ENCODE results near the gene SYCP3.

The SYCP3 gene

DNA sequence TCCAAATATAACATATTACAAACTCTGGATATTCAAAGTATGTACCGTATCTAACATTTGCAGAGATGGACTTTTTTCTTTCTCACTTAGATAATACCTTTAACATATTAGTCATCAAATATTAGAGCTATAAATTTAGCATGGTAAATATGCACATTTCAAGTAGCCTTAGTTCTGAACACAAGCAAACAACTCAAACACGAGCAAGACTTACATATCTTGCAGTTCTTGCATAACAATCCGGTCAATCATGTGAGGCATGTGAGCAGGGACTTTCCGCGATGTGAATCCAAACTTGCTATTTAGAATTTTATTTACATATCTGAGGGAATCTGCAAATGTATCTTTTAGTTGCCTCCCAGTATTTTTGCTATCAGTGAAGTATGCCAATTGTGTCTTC is 22.1 kb upstream of the SYCP3 start:
- Histone ChIP-seq H3K4me1 (ENCODE audit: control insufficient read depth, insufficient read depth, low read length) (0 out of 2 replicates have a peak, but pooled peaks cover 3% of the 10 kb centered on the region), H3K27ac (ENCODE audit: low read depth, low read length) (peak overlapping the region; percentile 32; the same call in 1 of the 2 replicates), H3K36me3 (ENCODE audit: control insufficient read depth, insufficient read depth, low read length) (peaks cover 64% of the 10 kb centered on the region), H3K9ac (ENCODE audit: low read length) (no peak overlapping the region), H3K27me3 (ENCODE audit: control insufficient read depth, insufficient read depth, low read length) (no peaks in the 10 kb centered on the region), H3K4me3 (ENCODE audit: low read depth, low read length) (no peak overlapping the region), H3K9me3 (ENCODE audit: control insufficient read depth, insufficient read depth, low read depth, low read length) (no peaks in the 10 kb centered on the region)

GRCh38 chr12:101759396-101760047 is 20.3 kb upstream of the SYCP3 start:
- Histone ChIP-seq H3K27me3 (ENCODE audit: control insufficient read depth, insufficient read depth, low read length) (no peaks in the 10 kb centered on the region), H3K36me3 (ENCODE audit: control insufficient read depth, insufficient read depth, low read length) (peaks cover 65% of the 10 kb centered on the region), H3K4me1 (ENCODE audit: control insufficient read depth, insufficient read depth, low read length) (0 out of 2 replicates have a peak, but pooled peaks cover 3% of the 10 kb centered on the region), H3K27ac (ENCODE audit: low read depth, low read length) (no peak overlapping the region), H3K9me3 (ENCODE audit: control insufficient read depth, insufficient read depth, low read depth, low read length) (no peaks in the 10 kb centered on the region), H3K9ac (ENCODE audit: low read length) (no peak overlapping the region), H3K4me3 (ENCODE audit: low read depth, low read length) (no peak overlapping the region)

DNA sequence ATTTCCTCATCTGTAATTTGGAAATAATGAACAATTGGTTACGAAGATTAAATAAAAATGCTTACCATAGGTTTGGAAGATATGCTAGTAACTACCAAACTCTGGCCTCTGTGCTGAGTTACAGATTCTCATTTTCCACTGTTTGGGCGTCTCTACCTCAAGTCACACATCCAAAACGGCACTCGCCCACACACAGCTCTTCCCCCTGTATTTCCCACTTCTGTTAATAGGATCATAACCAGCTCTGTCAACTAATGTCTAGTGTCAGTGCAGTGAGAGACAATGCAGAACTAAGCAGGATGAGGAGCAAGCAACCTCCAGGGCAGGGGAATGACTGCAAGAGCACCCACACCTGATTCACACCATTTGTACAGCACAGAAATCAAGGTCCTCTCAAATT is 10.9 kb upstream of the SYCP3 start:
- peaks cover 60% of the 10 kb centered on the region for H3K36me3 ChIP-seq (ENCODE audit: control insufficient read depth, insufficient read depth, low read length)
- H3K4me1 ChIP-seq (ENCODE audit: control insufficient read depth, insufficient read depth, low read length), result peaks cover 11% of the 10 kb centered on the region; the same call in 1 of the 2 replicates
- no peak overlapping the region for H3K4me3 ChIP-seq (ENCODE audit: low read depth, low read length)
- H3K9ac ChIP-seq (ENCODE audit: low read length), result no peak overlapping the region
- no peaks in the 10 kb centered on the region for H3K27me3 ChIP-seq (ENCODE audit: control insufficient read depth, insufficient read depth, low read length)
- no peaks in the 10 kb centered on the region for H3K9me3 ChIP-seq (ENCODE audit: control insufficient read depth, insufficient read depth, low read depth, low read length)
- H3K27ac ChIP-seq (ENCODE audit: low read depth, low read length), result no peak overlapping the region; the same call in 1 of the 2 replicates

DNA sequence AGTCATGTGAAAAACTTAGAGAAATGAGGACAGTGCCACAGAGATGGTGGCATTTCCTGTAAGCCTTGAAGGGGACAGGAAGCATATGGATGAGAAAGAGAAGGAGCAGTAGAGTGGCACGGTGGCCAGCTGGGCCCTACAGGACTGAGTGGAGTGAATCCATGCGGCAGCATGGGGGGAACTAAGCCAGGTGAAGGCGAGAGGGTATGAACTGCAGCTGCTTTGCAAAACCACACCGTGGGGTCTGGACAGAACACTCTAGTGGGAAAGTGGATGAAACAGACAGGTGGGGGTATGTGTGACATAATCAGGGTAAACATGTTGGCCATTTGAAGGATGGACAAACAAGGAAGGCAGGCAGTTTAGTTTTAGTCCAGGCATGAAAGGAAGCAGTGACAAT is 10.4 kb upstream of the SYCP3 start:
- Histone ChIP-seq H3K4me1 (ENCODE audit: control insufficient read depth, insufficient read depth, low read length) (peaks cover 11% of the 10 kb centered on the region; the same call in 1 of the 2 replicates), H3K27ac (ENCODE audit: low read depth, low read length) (no peak overlapping the region), H3K9me3 (ENCODE audit: control insufficient read depth, insufficient read depth, low read depth, low read length) (no peaks in the 10 kb centered on the region), H3K4me3 (ENCODE audit: low read depth, low read length) (no peak overlapping the region), H3K27me3 (ENCODE audit: control insufficient read depth, insufficient read depth, low read length) (no peaks in the 10 kb centered on the region), H3K9ac (ENCODE audit: low read length) (no peak overlapping the region), H3K36me3 (ENCODE audit: control insufficient read depth, insufficient read depth, low read length) (peaks cover 61% of the 10 kb centered on the region)

DNA sequence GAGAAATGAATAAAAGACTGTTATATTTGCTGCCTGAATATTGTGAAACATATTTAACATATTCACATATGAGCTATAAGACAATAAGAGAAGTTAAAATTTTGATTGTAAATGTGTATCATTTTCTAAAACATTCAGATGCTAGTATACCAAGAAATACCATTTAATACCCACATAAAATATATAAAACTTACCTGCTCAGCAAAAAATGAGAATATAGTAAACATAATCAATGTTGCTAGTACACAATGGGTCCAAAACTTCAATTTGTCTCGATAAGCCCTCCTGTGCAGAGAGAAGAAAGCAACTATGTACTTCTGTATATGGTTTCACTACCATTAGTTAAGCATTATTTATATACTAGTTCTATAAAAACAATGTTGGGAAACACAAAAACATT is 9.6 kb upstream of the SYCP3 start:
- Histone ChIP-seq H3K27me3 (ENCODE audit: control insufficient read depth, insufficient read depth, low read length) (no peaks in the 10 kb centered on the region), H3K36me3 (ENCODE audit: control insufficient read depth, insufficient read depth, low read length) (peaks cover 68% of the 10 kb centered on the region), H3K27ac (ENCODE audit: low read depth, low read length) (no peak overlapping the region), H3K4me3 (ENCODE audit: low read depth, low read length) (no peak overlapping the region), H3K9ac (ENCODE audit: low read length) (no peak overlapping the region), H3K4me1 (ENCODE audit: control insufficient read depth, insufficient read depth, low read length) (peaks cover 11% of the 10 kb centered on the region; the same call in 1 of the 2 replicates), H3K9me3 (ENCODE audit: control insufficient read depth, insufficient read depth, low read depth, low read length) (no peaks in the 10 kb centered on the region)

DNA sequence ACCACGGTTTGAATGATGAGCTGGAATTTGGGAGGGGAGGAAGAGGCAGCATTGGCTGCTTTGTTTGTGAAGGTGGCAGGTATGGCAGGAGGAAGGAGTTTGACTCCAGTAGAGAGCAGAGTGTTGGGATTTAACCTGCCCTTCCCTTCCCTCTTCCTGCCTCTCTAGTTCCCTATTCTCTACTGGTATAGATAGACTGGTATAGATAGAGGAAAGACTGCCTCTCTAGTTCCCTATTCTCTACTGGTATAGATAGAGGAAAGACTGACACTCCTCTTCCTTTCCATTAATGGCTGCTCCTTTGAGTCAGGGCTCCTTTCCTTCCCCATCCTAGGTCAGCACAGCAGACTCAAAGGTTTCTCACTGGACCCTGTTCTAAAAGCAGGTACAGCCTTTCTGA is 8.4 kb upstream of the SYCP3 start:
- Histone ChIP-seq H3K4me1 (ENCODE audit: control insufficient read depth, insufficient read depth, low read length) (peaks cover 11% of the 10 kb centered on the region; the same call in 1 of the 2 replicates), H3K4me3 (ENCODE audit: low read depth, low read length) (no peak overlapping the region), H3K36me3 (ENCODE audit: control insufficient read depth, insufficient read depth, low read length) (peaks cover 66% of the 10 kb centered on the region), H3K27ac (ENCODE audit: low read depth, low read length) (no peak overlapping the region), H3K9ac (ENCODE audit: low read length) (no peak overlapping the region), H3K27me3 (ENCODE audit: control insufficient read depth, insufficient read depth, low read length) (no peaks in the 10 kb centered on the region), H3K9me3 (ENCODE audit: control insufficient read depth, insufficient read depth, low read depth, low read length) (no peaks in the 10 kb centered on the region)

GRCh38 chr12:101746661-101747060 is 7.4 kb upstream of the SYCP3 start:
- H3K27me3 ChIP-seq (ENCODE audit: control insufficient read depth, insufficient read depth, low read length), result no peaks in the 10 kb centered on the region
- peaks cover 61% of the 10 kb centered on the region for H3K36me3 ChIP-seq (ENCODE audit: control insufficient read depth, insufficient read depth, low read length)
- no peak overlapping the region for H3K9ac ChIP-seq (ENCODE audit: low read length)
- H3K27ac ChIP-seq (ENCODE audit: low read depth, low read length), result no peak overlapping the region
- H3K4me1 ChIP-seq (ENCODE audit: control insufficient read depth, insufficient read depth, low read length), result peaks cover 11% of the 10 kb centered on the region; the same call in 1 of the 2 replicates
- H3K4me3 ChIP-seq (ENCODE audit: low read depth, low read length), result no peak overlapping the region
- H3K9me3 ChIP-seq (ENCODE audit: control insufficient read depth, insufficient read depth, low read depth, low read length), result no peaks in the 10 kb centered on the region

DNA sequence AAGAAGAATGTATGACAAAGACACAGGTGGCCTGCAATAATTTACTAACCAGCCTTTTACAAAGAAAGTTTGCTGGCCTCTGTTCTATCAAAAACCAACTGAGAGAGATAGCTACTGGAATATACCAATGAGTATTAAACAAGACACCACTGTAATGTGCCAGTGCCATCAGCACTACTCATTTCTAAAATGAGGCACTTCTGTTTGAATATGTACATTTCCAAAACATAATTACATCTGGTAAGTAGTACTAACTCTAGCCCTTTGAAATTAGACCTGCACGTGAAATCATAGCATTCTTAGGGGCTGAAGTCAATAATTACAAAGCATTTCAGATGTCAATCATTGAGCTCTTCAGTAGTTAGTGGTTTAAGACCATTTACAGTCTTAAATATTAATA is 6.9 kb upstream of the SYCP3 start:
- H3K4me1 ChIP-seq (ENCODE audit: control insufficient read depth, insufficient read depth, low read length), result peaks cover 11% of the 10 kb centered on the region; the same call in 1 of the 2 replicates
- no peak overlapping the region for H3K9ac ChIP-seq (ENCODE audit: low read length)
- H3K9me3 ChIP-seq (ENCODE audit: control insufficient read depth, insufficient read depth, low read depth, low read length), result no peaks in the 10 kb centered on the region
- no peaks in the 10 kb centered on the region for H3K27me3 ChIP-seq (ENCODE audit: control insufficient read depth, insufficient read depth, low read length)
- no peak overlapping the region for H3K4me3 ChIP-seq (ENCODE audit: low read depth, low read length)
- H3K27ac ChIP-seq (ENCODE audit: low read depth, low read length), result no peak overlapping the region
- H3K36me3 ChIP-seq (ENCODE audit: control insufficient read depth, insufficient read depth, low read length), result peaks cover 56% of the 10 kb centered on the region

DNA sequence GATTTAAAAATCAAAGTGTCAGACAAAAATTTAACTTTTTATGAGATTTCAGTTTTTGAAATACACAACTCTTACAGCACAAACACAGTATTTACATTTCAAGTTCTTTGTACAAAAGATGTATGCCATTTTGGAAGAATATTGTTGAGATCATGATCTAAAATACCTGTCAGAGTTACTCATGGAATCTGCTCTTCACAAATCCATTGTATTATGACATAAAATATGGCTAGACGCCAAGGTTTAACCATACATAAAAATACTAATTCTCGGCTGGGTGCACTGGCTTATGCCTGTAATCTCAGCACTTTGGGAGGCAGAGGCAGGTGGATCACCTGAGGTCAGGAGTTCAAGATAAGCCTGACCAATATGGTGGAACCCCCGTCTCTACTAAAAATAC is 6.2 kb upstream of the SYCP3 start:
- H3K9ac ChIP-seq (ENCODE audit: low read length), result no peak overlapping the region
- peaks cover 6% of the 10 kb centered on the region; the same call in 1 of the 2 replicates for H3K4me1 ChIP-seq (ENCODE audit: control insufficient read depth, insufficient read depth, low read length)
- H3K36me3 ChIP-seq (ENCODE audit: control insufficient read depth, insufficient read depth, low read length), result peaks cover 54% of the 10 kb centered on the region
- H3K27me3 ChIP-seq (ENCODE audit: control insufficient read depth, insufficient read depth, low read length), result no peaks in the 10 kb centered on the region
- H3K9me3 ChIP-seq (ENCODE audit: control insufficient read depth, insufficient read depth, low read depth, low read length), result no peaks in the 10 kb centered on the region
- no peak overlapping the region for H3K27ac ChIP-seq (ENCODE audit: low read depth, low read length)
- H3K4me3 ChIP-seq (ENCODE audit: low read depth, low read length), result no peak overlapping the region

GRCh38 chr12:101743724-101744472 is 4.6 kb upstream of the SYCP3 start:
- no peak overlapping the region for H3K27ac ChIP-seq (ENCODE audit: low read depth, low read length)
- H3K9ac ChIP-seq (ENCODE audit: low read length), result no peak overlapping the region
- no peaks in the 10 kb centered on the region for H3K4me1 ChIP-seq (ENCODE audit: control insufficient read depth, insufficient read depth, low read length)
- peaks cover 44% of the 10 kb centered on the region for H3K36me3 ChIP-seq (ENCODE audit: control insufficient read depth, insufficient read depth, low read length)
- no peak overlapping the region for H3K4me3 ChIP-seq (ENCODE audit: low read depth, low read length)
- no peaks in the 10 kb centered on the region for H3K9me3 ChIP-seq (ENCODE audit: control insufficient read depth, insufficient read depth, low read depth, low read length)
- H3K27me3 ChIP-seq (ENCODE audit: control insufficient read depth, insufficient read depth, low read length), result no peaks in the 10 kb centered on the region

- Histone ChIP-seq H3K4me1 (ENCODE audit: control insufficient read depth, insufficient read depth, low read length) (no peaks in the 10 kb centered on the region), H3K36me3 (ENCODE audit: control insufficient read depth, insufficient read depth, low read length) (peaks cover 37% of the 10 kb centered on the region), H3K27me3 (ENCODE audit: control insufficient read depth, insufficient read depth, low read length) (no peaks in the 10 kb centered on the region), H3K9me3 (ENCODE audit: control insufficient read depth, insufficient read depth, low read depth, low read length) (no peaks in the 10 kb centered on the region), H3K4me3 (ENCODE audit: low read depth, low read length) (no peak overlapping the region), H3K9ac (ENCODE audit: low read length) (no peak overlapping the region), H3K27ac (ENCODE audit: low read depth, low read length) (no peak overlapping the region)
Measured at GRCh38 chr12:101743242-101743641, 4.0 kb upstream of the SYCP3 start.
